Stomach (tissue), 4 donors: ENCODE measurements around the gene ANO5.

ENCODE experiments used
- CTCF ChIP-seq, 7 experiments: fragments of 450-650 bp in 4 of 7; fragments of 200-600 bp in 3 of 7; sonication (generic) in 3 of 7; IDR thresholded peaks; one replicate each; pipeline ENCODE4 v1.5.1; 2016 to 2019; ENCODE audit warnings: antibody characterized with exemption in 7 of 7, control low read depth in 2 of 7, mild to moderate bottlenecking in 1 of 7
- EP300 ChIP-seq: sonication (generic); formaldehyde crosslinking; IDR thresholded peaks from one replicate; pipeline ENCODE4 v1.6.1; 2017; ENCODE audit warnings: antibody characterized with exemption
- POLR2AphosphoS5 ChIP-seq, 3 donors: sonication (generic); formaldehyde crosslinking; IDR thresholded peaks; one replicate each; pipeline ENCODE4 v1.6.1; 2016; ENCODE audit warnings: antibody characterized with exemption in 3 of 3

- TF ChIP-seq CTCF (IDR thresholded peaks at IDR 0.05) (no peak), POLR2AphosphoS5 (IDR thresholded peaks at IDR 0.05) (no peak), EP300 (no peak)
Observed at GRCh38 chr11:22207162-22207561, 14.3 kb downstream of the ANO5 start.
